ENCODE measurements around the gene DLG1.

- TF ChIP-seq CTCF (IDR thresholded peaks at IDR 0.05; ENCODE audit: low read depth, low read length, missing input control) (no peak), EGR1 (IDR thresholded peaks at IDR 0.05; ENCODE audit: low read depth in 2 of 2) (no peak), ZBTB33 (IDR thresholded peaks at IDR 0.05) (no peak), REST (IDR thresholded peaks at IDR 0.05) (no peak), GABPA (IDR thresholded peaks at IDR 0.05 in 1 of 2, conservative IDR thresholded peaks at IDR 0.05 in 1 of 2) (no peak), JUND (IDR thresholded peaks at IDR 0.05) (no peak), FOXA1 (IDR thresholded peaks at IDR 0.05) (no peak), TAF1 (conservative IDR thresholded peaks at IDR 0.05) (no peak)
- TF ChIP-seq, protein P1, sequence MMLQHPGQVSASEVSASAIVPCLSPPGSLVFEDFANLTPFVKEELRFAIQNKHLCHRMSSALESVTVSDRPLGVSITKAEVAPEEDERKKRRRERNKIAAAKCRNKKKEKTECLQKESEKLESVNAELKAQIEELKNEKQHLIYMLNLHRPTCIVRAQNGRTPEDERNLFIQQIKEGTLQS (IDR thresholded peaks at IDR 0.05), result no peak
These were observed 116.7 kb downstream of the DLG1 start for GRCh38 chr3:197181741-197182140.

Data from liver (tissue), 3 donors.